K562 (cell line): ENCODE data around the gene ETV2. TPM values are rescaled to one million over a fixed set of nuclear protein-coding genes. Genes with fewer than 3 reads are reported as not detected.

ENCODE experiments used
- C11orf30 ChIP-seq: fragments of 450-650 bp; IDR thresholded peaks from 2 replicates; pipeline ENCODE4 v1.6.1; 2016; ENCODE audit warnings: low read depth, mild to moderate bottlenecking
- CBFA2T3 ChIP-seq: fragments of 450-650 bp; IDR thresholded peaks from 2 replicates; pipeline ENCODE4 v1.6.1; 2017
- CXXC5 ChIP-seq: fragments of 250-450 bp; sonication (Bioruptor Pico); IDR thresholded peaks from 2 replicates; pipeline ENCODE4 v1.8.0; 2022; ENCODE audit warnings: inconsistent platforms, mild to moderate bottlenecking, moderate library complexity
- HEY1 ChIP-seq: fragments of 250-450 bp; sonication (Bioruptor Pico); IDR thresholded peaks from 2 replicates; pipeline ENCODE4 v1.5.0; 2020; ENCODE audit warnings: mild to moderate bottlenecking, moderate library complexity, borderline replicate concordance
- MIER1 ChIP-seq: fragments of 450-650 bp; IDR thresholded peaks from 2 replicates; pipeline ENCODE4 v1.6.1; 2016; ENCODE audit warnings: antibody characterized with exemption, mild to moderate bottlenecking, low read depth
- MITF ChIP-seq: IDR thresholded peaks from 2 replicates; pipeline ENCODE4 v1.6.1; 2014; ENCODE audit warnings: antibody characterized with exemption
- POLR2AphosphoS5 ChIP-seq: IDR thresholded peaks from 2 replicates; pipeline ENCODE4 v1.6.1; 2011; ENCODE audit warnings: mild to moderate bottlenecking, low read depth, low read length, moderate library complexity; ENCODE audit not compliant: control insufficient read depth, insufficient read depth
- TRIM24 ChIP-seq, 2 experiments: fragments of 450-650 bp; IDR thresholded peaks; 2 replicates each; pipeline ENCODE4 v1.6.1; 2016
- ZBED1 ChIP-seq: IDR thresholded peaks from 2 replicates; pipeline ENCODE4 v1.6.1; 2014
- ZBTB1 ChIP-seq: sonication (generic); formaldehyde crosslinking; IDR thresholded peaks from 2 replicates; pipeline ENCODE4 v1.8.1; 2023; ENCODE audit warnings: missing genetic modification reagents, low read depth, mild to moderate bottlenecking, borderline replicate concordance
- ZNF384 ChIP-seq: IDR thresholded peaks from 2 replicates; pipeline ENCODE4 v1.6.1; 2012; ENCODE audit warnings: low read depth, low read length, improper control_type of control experiment
- polyA plus RNA-seq, 8 experiments: library from polyadenylated mRNA; depleted of rRNA in 4 of 8; stranded (reverse) in 5 of 8; unstranded in 3 of 8; fragments of >200 nt; fragmentation: Nextera tagmentation in 2 of 8; fragmentation: Illumina TruSeq in 1 of 8; extraction: Ambion mirVana in 2 of 8; extraction: Trizol in 1 of 8; gene quantifications; 2 replicates each; pipeline versions ENCODE4 v1.2.1 to v1.2.3, GENCODE V29; 2011 to 2014; ENCODE audit warnings: inconsistent platforms in 1 of 8, missing spikeins in 1 of 8
- total RNA-seq, 7 experiments: library from RNA; depleted of rRNA in 6 of 7; stranded (reverse); fragments of >200 nt in 6 of 7; fragmentation: Illumina TruSeq in 2 of 7; extraction: Trizol in 2 of 7; gene quantifications; 2 replicates each; pipeline versions ENCODE4 v1.2.1 to v1.2.3, GENCODE V29; 2011 to 2021; ENCODE audit warnings: low replicate concordance in 1 of 7
- TF ChIP-seq, protein P1 (sequence below), 2 experiments: IDR thresholded peaks; 2 replicates each; pipeline ENCODE4 v1.6.1; 2011; ENCODE audit warnings: borderline replicate concordance in 1 of 2, control low read depth in 1 of 2, low read depth in 1 of 2, low read length in 1 of 2, mild to moderate bottlenecking in 1 of 2, mixed read lengths in 1 of 2, moderate library complexity in 1 of 2; ENCODE audit not compliant: insufficient read depth in 1 of 2, insufficient read length in 1 of 2, poor library complexity in 1 of 2, severe bottlenecking in 1 of 2; ENCODE audit errors: extremely low read depth in 1 of 2

The ETV2 gene
- total and polyA plus RNA-seq, 9 of the 15 experiments (the other 6 are each of a cell fraction or from before 2014, with no cell fraction given) = 0.11 to 3.7 (median 0.55) TPM

DNA sequence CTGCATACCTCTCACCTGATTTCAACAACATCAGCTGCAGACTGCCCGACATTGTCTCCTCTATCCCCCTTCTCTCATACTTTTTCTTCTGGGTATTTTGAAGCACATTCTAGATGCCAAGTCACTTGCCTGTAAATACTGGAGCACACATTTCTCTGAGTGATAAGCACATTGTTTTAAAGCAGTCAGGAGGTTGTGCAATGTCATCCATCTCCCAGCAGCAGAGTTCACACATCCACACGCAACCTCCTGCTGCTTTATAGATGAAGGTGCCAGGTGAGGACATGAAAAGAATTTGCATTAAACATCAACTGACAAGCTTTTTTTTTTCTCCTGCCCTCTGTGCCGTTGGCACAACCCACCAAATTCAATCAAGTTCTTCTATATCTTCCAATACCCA lies 30.3 kb downstream of the ETV2 start (continued):
- TF ChIP-seq ZNF384 = 0 out of 2 replicates have a peak, but pooled peaks have one; percentile 30
- peak; percentile 92 for TF ChIP-seq C11orf30
- peak; percentile 95 to 97 for TF ChIP-seq TRIM24 (IDR thresholded peaks at IDR 0.05)
- TF ChIP-seq, protein P1, sequence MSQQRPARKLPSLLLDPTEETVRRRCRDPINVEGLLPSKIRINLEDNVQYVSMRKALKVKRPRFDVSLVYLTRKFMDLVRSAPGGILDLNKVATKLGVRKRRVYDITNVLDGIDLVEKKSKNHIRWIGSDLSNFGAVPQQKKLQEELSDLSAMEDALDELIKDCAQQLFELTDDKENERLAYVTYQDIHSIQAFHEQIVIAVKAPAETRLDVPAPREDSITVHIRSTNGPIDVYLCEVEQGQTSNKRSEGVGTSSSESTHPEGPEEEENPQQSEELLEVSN (IDR thresholded peaks at IDR 0.05; ENCODE audit: borderline replicate concordance in 1 of 2, extremely low read depth in 1 of 2, insufficient read depth in 1 of 2, insufficient read length in 1 of 2, low read depth in 1 of 2, low read length in 1 of 2, poor library complexity in 1 of 2, severe bottlenecking in 1 of 2) = peak; percentile 17 to 46
- peak; percentile 97 for TF ChIP-seq CBFA2T3
- TF ChIP-seq MIER1 = no peak
- TF ChIP-seq HEY1 (CRISPR knock-in tag) = no peak
- TF ChIP-seq ZBED1 = 0 out of 2 replicates have a peak, but pooled peaks have one; percentile 45
- TF ChIP-seq MITF = 0 out of 2 replicates have a peak, but pooled peaks have one; percentile 34
- peak; percentile 89 for TF ChIP-seq CXXC5 (CRISPR knock-in tag)
- peak; percentile 86 for TF ChIP-seq POLR2AphosphoS5
- TF ChIP-seq ZBTB1 = no peak
